GM12864 (cell line): ENCODE measurements around the gene NRXN2.

Experiments used
- DNase-seq: peaks from one replicate; pipeline ENCODE4 v3.0.0-alpha.2; 2011; ENCODE audit warnings: low read depth
- H3K4me3 ChIP-seq: 2 replicates; pipeline ENCODE4 v1.5.1; 2011; ENCODE audit warnings: mild to moderate bottlenecking, low read depth, low read length, control low read depth
- CTCF ChIP-seq: IDR thresholded peaks from 2 replicates; pipeline ENCODE4 v1.5.1; 2011; ENCODE audit warnings: low read depth, mild to moderate bottlenecking, moderate library complexity, low read length, control low read depth, inconsistent platforms; ENCODE audit errors: missing control alignments

The NRXN2 gene

GRCh38 chr11:64568584-64569140 is 154.3 kb downstream of the NRXN2 start:
- no peak overlapping the region for H3K4me3 ChIP-seq
- no peak for DNase-seq
- TF ChIP-seq CTCF = no peak

- no peak for TF ChIP-seq CTCF
- DNase-seq = no peak
These were observed 154.9 kb downstream of the NRXN2 start for GRCh38 chr11:64568041-64568571.

GRCh38 chr11:64566915-64567891 is 155.8 kb downstream of the NRXN2 start:
- DNase-seq = no peak
- TF ChIP-seq CTCF = no peak
- no peak overlapping the region for H3K4me3 ChIP-seq

More at GRCh38 chr11:64568041-64568571, 154.9 kb downstream of the NRXN2 start:
- no peak overlapping the region for H3K4me3 ChIP-seq

- no peak overlapping the region for H3K4me3 ChIP-seq
- TF ChIP-seq CTCF = no peak
- DNase-seq = no peak
These were observed 156.7 kb downstream of the NRXN2 start for GRCh38 chr11:64566042-64566914.

- DNase-seq = no peak
- TF ChIP-seq CTCF = no peak
- H3K4me3 ChIP-seq = no peak overlapping the region
These were observed 157.8 kb downstream of the NRXN2 start for GRCh38 chr11:64564947-64565889.
